ENCODE data around the gene HOXA7.

GRCh38 chr7:27134392-27134791, 22.1 kb downstream of the HOXA7 start:
- TF ChIP-seq POLR2AphosphoS5 (IDR thresholded peaks at IDR 0.05; ENCODE audit: borderline replicate concordance, low read depth, low read length) = no peak
- no peak for TF ChIP-seq EZH2 (IDR thresholded peaks at IDR 0.05)
- no peak for TF ChIP-seq FOXP2 (optimal IDR thresholded peaks at IDR 0.05; ENCODE audit: control extremely low read depth, extremely low read length, insufficient read depth)

Data from SK-N-MC (cell line).